HUES48 (cell line): ENCODE data around the gene DNAJC16.
"Not testable (repeated sequence)": the region's sequence is repeated elsewhere in the genome, so short reads cannot be mapped to it uniquely, and the experiment has no call there.

Experiments used
- H3K27ac ChIP-seq: one replicate; pipeline ENCODE4 v1.7.0; 2013; ENCODE audit warnings: low read depth, low read length, inconsistent platforms
- H3K27me3 ChIP-seq: 2 replicates; pipeline ENCODE4 v1.6.1; 2013; ENCODE audit warnings: mild to moderate bottlenecking, low read length; ENCODE audit not compliant: control insufficient read depth, insufficient read depth
- H3K36me3 ChIP-seq: 2 replicates; pipeline ENCODE4 v1.6.1; 2013; ENCODE audit warnings: low read length; ENCODE audit not compliant: control insufficient read depth, insufficient read depth
- H3K4me1 ChIP-seq: 2 replicates; pipeline ENCODE4 v1.6.1; 2013; ENCODE audit warnings: mild to moderate bottlenecking, low read length; ENCODE audit not compliant: control insufficient read depth, insufficient read depth
- H3K4me3 ChIP-seq: 2 replicates; pipeline ENCODE4 v1.5.1; 2013; ENCODE audit warnings: mild to moderate bottlenecking, low read depth, low read length
- H3K9ac ChIP-seq: 2 replicates; pipeline ENCODE4 v1.6.1; 2013; ENCODE audit warnings: mild to moderate bottlenecking, low read depth, low read length, moderate library complexity
- H3K9me3 ChIP-seq: 2 replicates; pipeline ENCODE4 v1.6.1; 2013; ENCODE audit warnings: low read length; ENCODE audit not compliant: control insufficient read depth, insufficient read depth

DNAJC16 gene

DNA sequence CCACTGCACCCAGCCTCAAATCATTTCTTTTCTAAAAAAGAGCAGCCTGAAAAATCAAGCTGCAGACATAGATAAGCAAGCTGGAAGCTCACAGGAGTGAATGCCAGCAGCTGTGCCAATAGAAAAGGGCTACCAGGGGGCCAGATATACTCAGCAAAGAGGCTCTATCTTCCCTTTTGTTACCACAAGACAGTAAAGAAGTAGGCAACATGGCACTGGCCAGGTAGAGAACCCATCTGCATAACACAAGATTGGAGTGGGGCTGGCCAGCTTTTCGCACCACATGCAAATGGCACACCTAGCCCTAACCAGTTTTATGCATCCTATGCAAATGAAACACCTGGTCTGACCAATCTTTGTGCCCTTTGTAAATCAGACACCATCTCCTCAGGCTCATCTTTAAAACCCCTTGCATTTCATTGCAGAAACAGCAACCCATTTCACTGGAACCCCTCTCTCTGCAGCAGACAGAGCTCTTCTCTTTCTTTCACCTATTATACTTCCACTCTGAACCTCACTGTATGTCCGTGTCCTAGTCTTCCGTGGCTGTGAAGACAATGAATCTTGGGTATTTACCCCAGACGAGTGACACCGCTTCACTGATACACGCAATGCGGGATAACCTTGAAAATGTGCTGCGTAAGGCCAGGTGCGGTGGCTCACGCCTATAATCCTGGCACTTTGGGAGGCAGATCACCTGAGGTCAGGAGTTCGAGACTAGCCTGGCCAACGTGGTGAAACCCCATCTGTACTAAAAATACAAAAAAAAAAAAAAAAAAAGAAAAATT is 17.8 kb upstream of the DNAJC16 start:
- Histone ChIP-seq H3K9ac (peak overlapping the region; percentile 47; the same call in 1 of the 2 replicates), H3K27me3 (no peaks in the 10 kb centered on the region), H3K36me3 (peaks cover 39% of the 10 kb centered on the region), H3K9me3 (no peaks in the 10 kb centered on the region), H3K4me3 (no peak overlapping the region), H3K27ac (peak overlapping the region; percentile 67), H3K4me1 (peaks cover 24% of the 10 kb centered on the region)

DNA sequence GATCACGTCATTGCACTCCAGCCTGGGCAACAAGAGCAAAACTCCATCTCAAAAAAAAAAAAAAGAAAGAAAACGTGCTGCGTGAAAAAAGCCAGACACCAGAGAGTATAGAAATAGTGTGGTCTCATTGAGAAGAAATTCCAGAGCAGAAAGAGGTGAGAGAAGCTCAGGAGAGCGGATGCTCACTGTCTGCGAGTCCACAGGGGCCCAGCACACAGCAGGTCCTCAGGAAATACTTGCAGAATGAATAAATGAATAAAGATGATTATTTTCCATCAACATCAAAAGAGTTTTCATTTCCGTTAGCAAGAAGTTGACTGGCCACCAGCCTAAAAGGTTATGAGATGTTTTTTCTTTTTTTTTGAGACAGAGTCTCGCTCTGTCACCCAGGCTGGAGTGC is 17.1 kb upstream of the DNAJC16 start:
- peaks cover 38% of the 10 kb centered on the region for H3K36me3 ChIP-seq
- no peak overlapping the region for H3K27ac ChIP-seq
- no peaks in the 10 kb centered on the region for H3K27me3 ChIP-seq
- no peaks in the 10 kb centered on the region for H3K9me3 ChIP-seq
- H3K4me1 ChIP-seq: peaks cover 24% of the 10 kb centered on the region
- no peak overlapping the region for H3K9ac ChIP-seq
- no peak overlapping the region for H3K4me3 ChIP-seq

DNA sequence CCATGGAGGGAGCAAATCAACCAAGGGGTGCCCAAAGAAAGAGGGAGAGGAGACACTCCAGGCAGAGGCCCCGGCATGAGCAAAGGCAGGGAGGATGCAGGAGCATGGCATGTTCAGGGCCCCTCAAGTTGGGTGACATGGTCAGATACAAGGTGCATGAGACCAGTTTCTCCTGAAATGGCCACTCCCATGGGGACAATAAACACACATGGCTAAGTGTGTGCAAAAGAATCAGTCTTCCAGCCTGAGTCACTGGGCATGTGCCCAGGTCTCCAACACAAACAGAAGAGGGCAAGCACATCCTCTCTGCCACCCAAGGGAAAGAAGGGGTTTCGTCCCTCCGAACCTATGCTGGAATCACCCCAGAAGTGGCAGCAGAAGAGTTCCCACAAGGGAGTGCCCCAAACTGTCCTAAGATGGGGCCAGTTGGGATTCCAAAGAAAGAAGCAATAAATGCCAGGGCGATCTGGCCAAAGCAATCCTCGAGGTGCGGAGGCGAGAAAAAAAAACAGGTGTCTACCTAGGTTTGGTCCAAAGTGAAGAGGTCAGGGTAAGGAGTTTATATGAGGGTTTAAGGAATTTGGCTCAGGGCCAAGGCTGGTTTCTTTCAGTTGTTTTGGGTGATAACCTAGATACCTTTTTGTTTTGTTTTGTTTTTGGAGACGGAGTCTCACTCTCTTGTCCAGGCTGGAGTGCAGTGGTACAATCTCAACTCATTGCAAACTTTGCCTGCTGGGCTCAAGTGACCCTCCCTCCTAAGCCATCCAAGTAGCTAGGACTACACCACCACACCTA is 15.8 kb upstream of the DNAJC16 start:
- no peaks in the 10 kb centered on the region for H3K9me3 ChIP-seq

DNA sequence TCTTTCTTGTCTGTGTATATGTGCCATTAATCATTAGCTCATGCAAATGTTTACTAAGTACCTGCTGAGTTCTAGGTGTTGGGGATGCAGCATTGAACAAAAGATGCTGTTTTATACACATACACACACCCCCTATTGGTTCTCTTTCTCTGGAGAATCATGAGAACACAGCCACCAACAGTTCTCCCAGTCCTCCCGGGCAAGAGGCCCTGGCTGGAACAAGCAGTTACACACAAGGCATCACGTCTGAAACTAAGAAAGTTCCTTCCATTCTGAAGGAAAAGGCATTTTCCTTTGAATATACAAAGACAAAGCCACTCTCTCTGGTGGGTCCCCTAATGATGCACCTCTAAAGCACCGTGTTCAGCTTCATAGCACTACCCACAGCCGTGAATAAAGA is 13.5 kb upstream of the DNAJC16 start:
- Histone ChIP-seq H3K36me3 (peaks cover 44% of the 10 kb centered on the region), H3K4me1 (peaks cover 11% of the 10 kb centered on the region), H3K9ac (no peak overlapping the region), H3K27me3 (no peaks in the 10 kb centered on the region), H3K4me3 (no peak overlapping the region), H3K27ac (no peak overlapping the region), H3K9me3 (no peaks in the 10 kb centered on the region)

More for the DNA sequence above, 15.8 kb upstream of the DNAJC16 start:
- H3K9ac ChIP-seq: no peak overlapping the region
- H3K4me1 ChIP-seq: peaks cover 24% of the 10 kb centered on the region
- peaks cover 32% of the 10 kb centered on the region for H3K36me3 ChIP-seq
- no peak overlapping the region for H3K27ac ChIP-seq
- no peaks in the 10 kb centered on the region for H3K27me3 ChIP-seq
- no peak overlapping the region for H3K4me3 ChIP-seq

DNA sequence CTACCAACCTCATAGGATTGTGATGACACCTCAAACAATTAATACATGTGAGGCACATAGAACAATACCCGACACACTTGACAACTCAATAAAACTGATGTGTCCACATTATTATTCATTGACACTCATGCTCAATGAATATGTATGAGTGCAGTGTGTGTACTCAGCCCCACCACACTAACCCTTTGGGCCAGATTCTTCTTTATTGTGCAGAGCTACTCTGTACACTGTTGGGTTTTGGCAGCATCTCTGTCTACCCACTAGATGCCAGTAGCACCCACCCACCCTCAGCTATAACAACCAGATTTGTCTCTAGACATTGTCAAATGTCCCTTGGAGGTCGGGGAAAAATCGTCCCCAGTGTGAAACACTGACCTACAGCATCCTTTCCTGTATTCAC is 12.7 kb upstream of the DNAJC16 start:
- Histone ChIP-seq H3K9ac (no peak overlapping the region), H3K4me1 (peaks cover 6% of the 10 kb centered on the region), H3K9me3 (no peaks in the 10 kb centered on the region), H3K4me3 (no peak overlapping the region), H3K36me3 (peaks cover 48% of the 10 kb centered on the region), H3K27ac (no peak overlapping the region), H3K27me3 (no peaks in the 10 kb centered on the region)

DNA sequence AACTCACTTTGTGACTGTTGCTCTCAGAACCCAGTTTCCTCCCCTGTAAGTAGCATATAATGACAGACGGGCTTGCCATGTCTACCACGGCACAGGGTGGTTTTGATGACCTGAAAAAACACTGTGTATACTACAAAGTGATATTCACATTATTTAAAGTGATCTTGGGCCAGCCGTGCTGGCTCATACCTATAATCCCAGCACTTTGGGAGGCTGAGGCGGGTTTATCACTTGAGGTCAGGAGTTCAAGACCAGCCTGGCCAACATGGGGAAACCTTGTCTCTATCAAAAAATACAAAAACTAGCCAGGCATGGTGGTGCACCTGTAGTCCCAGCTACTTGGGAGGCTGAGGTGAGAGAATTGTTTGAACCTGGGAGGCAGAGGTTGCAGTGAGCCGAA is 12.1 kb upstream of the DNAJC16 start:
- H3K27me3 ChIP-seq, H3K9ac ChIP-seq, H3K9me3 ChIP-seq, H3K4me1 ChIP-seq, H3K27ac ChIP-seq, H3K4me3 ChIP-seq: not testable (repeated sequence)
- peaks cover 48% of the 10 kb centered on the region for H3K36me3 ChIP-seq

DNA sequence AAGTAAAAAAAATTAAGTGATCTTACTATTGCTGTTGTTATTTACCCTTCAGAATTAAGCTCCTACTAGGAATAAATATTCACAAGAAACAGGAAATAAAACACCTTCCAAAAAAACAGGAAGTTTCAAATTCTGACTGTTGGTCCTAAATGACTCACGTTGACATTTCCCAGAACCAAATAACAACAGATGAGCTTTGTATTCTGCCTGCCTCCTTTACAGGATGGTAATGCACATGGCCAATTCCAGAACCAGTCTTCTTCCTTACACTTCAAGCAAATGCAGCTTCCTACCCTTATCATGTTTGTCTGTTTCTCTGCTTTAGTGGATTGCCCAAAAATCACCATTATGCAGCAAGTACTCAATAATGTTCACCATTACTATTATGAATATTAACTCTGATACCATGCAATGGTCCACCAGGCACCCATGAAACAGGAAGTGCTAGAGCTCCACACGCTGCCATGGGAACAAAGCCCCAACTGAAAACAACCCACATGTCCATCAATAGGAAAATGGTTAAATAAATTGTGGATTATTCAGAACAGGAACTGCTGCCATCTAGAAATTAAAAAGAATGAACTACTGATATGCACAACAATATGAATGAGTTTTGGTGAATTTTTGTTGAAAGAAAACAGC is 11.5 kb upstream of the DNAJC16 start:
- Histone ChIP-seq H3K9me3 (no peaks in the 10 kb centered on the region), H3K27me3 (no peaks in the 10 kb centered on the region), H3K27ac (no peak overlapping the region), H3K36me3 (peaks cover 48% of the 10 kb centered on the region), H3K4me3 (no peak overlapping the region), H3K9ac (no peak overlapping the region), H3K4me1 (no peaks in the 10 kb centered on the region)

DNA sequence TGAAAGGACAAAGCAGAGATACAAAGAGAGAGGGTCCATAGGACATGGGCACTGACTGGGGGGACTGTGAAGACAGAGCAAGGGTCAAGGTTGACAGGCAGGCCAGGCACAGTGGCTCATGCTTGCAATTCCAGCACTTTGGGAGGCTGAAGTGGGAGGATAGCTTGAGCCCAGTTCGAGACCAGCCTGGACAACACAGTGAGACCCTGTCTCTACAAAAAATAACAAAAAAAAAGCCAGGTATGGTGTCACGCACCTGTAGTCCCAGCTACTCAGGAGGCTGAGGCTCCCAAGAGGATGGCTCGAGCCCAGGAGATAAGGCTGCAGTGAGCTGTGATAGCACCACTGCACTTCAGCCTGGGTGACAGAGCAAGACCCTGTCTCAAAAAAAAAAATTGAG is 7.0 kb upstream of the DNAJC16 start:
- Histone ChIP-seq H3K9me3 (no peaks in the 10 kb centered on the region), H3K4me1 (peaks cover 6% of the 10 kb centered on the region), H3K4me3 (no peak overlapping the region), H3K27me3 (no peaks in the 10 kb centered on the region), H3K27ac (no peak overlapping the region), H3K36me3 (peaks cover 28% of the 10 kb centered on the region), H3K9ac (no peak overlapping the region)

DNA sequence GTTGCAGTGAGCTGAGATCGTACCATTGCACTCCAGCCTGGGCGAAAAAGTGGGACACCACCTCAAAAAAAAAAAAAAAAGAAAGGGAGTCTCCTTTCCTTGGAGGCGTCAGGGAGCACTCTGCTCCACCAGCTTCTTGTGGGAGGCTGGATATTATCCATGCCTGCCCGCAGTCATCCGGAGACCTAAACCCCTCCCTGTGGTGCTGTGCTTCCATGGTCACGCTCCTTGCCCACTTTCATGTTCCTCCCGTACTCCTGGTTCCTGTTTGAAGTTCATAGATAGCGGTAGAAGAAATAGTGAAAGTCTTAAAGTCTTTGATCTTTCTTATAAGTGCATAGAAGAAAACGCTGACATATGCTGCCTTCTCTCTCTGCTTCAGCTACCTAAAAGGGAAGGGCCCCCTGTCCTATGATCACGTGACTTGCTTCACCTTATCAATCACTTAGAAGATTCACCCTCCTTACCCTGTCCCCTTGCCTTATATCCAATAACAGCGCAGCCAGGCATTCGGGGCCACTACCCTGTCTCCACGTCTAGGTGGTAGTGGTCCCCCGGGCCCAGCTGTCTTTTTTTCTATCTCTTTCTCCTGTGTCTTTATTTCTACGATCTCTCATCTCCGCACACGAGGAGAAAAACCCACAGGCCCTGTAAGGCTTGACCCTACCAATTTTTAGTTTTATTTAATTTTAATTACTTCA is 5.3 kb upstream of the DNAJC16 start:
- Histone ChIP-seq H3K36me3 (peaks cover 21% of the 10 kb centered on the region), H3K4me1 (peaks cover 12% of the 10 kb centered on the region)
- not testable (repeated sequence) for H3K9me3 ChIP-seq, H3K4me3 ChIP-seq, H3K9ac ChIP-seq, H3K27ac ChIP-seq, H3K27me3 ChIP-seq

DNA sequence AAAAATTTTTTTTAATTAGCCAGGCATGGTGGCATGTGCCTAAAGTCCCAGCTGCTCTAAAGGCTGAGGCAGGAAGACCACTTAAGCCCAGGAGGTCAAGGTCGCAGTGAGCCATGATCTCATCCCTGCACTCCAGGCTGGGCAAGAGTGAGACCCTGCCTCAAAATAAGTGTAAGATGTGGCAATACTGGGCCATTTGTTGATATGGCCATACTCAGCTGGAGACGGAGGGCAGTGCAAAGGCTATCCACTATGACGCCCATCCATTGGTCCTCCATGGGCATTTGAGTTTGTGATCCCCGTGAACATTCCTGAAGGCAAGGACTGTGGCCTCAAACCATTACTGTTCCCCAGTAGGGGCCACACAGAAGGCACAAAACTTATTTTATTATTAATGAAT is 4.1 kb upstream of the DNAJC16 start:
- Histone ChIP-seq H3K9ac (no peak overlapping the region), H3K27me3 (no peaks in the 10 kb centered on the region), H3K4me1 (peaks cover 15% of the 10 kb centered on the region), H3K9me3 (no peaks in the 10 kb centered on the region), H3K4me3 (no peak overlapping the region), H3K36me3 (peaks cover 9% of the 10 kb centered on the region), H3K27ac (no peak overlapping the region)
